OCI-M1 (cell line): Measurements from ENCODE around the gene SPG7.
"Not testable (repeated sequence)": the region's sequence is repeated elsewhere in the genome, so short reads cannot be mapped to it uniquely, and the experiment has no call there.

Experiments
- DNase-seq: peaks from one replicate; lab custom pipeline; 2025; lab: John Stamatoyannopoulos, UW

SPG7 gene

DNA sequence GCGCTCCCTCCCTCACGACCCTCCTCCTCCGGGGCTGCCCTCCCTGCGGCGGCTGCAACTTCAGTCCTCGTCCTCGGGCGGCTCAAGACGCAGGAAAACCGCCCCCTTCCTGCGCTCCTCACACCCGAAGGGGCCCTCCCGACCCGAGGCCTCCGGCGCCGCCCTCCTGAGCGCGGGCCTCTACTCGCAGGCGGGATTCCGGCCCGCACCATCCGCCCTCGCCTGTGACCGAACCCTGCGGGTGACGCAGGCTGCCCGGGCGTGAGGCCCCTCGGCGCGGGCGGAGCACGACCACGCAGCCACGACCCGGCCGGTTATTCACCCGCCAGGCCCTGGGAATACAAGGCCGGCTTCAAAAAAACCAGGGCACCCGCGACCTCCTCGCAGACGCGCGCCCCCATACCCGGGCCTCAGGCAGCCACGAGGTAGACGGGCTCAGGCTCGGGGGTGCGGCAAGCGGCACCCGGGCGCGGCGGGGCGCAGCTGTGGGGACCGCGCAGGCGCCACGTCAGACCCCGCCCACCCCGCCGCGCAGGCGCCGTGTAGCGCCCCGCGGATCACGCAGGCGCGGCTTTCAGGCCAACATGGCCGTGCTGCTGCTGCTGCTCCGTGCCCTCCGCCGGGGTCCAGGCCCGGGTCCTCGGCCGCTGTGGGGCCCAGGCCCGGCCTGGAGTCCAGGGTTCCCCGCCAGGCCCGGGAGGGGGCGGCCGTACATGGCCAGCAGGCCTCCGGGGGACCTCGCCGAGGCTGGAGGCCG lies at the start of gene SPG7:
SPG7 (plus strand) TSS at position 570 of the 757 bp plus-strand sequence; CDS start at position 585, 15 bp downstream.
- peak; percentile 95 for DNase-seq

GRCh38 chr16:89458551-89458950 lies 49.7 kb upstream of the SPG7 start:
- DNase-seq, result no peak

DNA sequence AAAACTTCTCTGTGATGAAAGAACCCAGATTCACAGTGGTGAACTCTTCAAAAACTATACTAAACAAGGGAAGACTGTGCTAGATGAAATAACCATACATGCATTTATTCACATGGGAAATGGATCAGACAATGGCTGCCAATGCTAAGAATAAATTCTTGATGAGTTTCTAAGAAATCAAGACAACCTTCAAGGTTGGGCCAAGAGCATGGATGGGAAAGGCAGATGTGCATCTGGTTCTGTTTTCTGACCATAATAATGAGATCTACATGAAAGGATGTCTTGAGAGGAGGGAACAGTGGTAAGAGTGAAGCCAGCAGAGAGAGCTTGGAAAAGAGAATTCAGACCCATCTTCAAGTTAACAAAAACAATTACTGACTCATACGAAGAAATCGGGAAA lies 49.2 kb upstream of the SPG7 start:
- no peak for DNase-seq

DNA sequence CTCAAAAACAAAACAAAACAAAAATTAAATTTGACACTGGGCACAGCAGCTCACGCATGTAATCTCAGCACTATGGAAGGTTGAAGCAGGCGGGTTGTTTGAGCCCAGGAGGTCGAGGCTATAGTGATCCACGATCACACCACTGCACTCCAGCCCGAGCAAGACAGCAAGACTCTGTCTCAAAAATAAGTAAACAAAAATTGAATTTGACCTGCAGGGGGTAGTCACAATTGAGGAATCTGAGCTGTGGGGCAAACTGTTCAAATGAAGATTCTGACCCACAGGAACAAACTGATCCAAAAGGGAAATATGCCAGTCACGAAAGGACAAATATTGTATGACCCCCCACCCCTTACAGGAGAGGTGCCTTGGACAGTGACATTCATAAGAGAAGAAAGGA lies 47.6 kb upstream of the SPG7 start:
- DNase-seq, result no peak

DNA sequence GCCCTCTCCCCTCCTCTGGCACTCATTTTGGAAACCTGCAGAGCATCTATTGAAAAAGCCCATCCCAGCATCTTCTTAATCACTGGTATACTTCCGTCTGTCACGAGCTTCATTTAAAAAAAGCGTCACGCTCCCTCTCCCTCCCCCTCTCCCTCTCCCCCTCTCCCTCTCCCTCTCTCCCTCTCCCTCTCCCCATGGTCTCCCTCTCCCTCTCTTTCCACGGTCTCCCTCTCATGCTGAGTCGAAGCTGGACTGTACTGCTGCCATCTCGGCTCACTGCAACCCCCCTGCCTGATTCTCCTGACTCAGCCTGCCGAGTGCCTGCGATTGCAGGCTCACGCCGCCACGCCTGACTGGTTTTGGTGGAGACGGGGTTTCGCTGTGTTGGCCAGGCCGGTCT lies 46.3 kb upstream of the SPG7 start:
- not testable (repeated sequence) for DNase-seq

GRCh38 chr16:89462639-89463038 lies 45.6 kb upstream of the SPG7 start:
- DNase-seq, result not testable (repeated sequence)

GRCh38 chr16:89463312-89463711 lies 44.9 kb upstream of the SPG7 start:
- DNase-seq, result not testable (repeated sequence)

DNA sequence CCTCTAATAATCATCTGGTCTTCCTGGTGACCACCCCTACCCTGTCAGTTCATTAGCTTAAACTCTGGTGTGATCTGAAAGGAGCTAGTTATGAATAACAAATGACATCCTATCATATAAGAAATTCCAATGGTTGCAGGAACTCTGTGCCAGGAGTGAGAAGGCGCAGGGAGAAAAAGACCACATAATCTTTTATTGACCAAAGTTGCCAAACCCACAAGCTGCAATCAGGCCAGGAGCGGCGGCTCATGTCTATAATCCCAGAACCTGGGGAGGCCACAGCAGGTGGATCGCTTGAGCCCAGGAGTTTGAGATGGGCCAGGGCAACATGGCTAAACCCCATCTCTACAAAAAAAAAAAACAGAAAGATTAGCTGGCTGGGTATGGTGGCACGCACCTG lies 41.3 kb upstream of the SPG7 start:
- DNase-seq, result no peak

GRCh38 chr16:89467382-89467781 lies 40.8 kb upstream of the SPG7 start:
- no peak for DNase-seq

DNA sequence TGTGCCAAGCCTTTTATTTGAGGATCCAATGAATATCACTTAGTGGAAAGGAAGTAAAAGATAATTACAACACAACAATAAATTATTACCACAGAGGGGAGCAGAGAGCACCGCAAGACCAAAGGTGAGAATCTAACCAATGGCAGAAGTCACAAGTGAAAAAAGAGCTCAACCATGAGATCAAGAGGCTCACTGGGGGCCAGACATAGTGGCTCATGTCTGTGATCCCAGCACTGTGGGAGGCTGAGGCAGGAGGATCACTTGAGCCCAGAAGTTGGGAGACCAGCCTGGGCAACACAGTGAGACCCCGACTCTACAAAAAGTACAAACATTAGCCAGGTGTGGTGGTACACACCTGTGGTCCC lies 35.5 kb upstream of the SPG7 start:
- DNase-seq, result no peak

GRCh38 chr16:89473136-89473712 lies 35.0 kb upstream of the SPG7 start:
- DNase-seq, result no peak

GRCh38 chr16:89473791-89474414 lies 34.3 kb upstream of the SPG7 start:
- peak; percentile 46 for DNase-seq

DNA sequence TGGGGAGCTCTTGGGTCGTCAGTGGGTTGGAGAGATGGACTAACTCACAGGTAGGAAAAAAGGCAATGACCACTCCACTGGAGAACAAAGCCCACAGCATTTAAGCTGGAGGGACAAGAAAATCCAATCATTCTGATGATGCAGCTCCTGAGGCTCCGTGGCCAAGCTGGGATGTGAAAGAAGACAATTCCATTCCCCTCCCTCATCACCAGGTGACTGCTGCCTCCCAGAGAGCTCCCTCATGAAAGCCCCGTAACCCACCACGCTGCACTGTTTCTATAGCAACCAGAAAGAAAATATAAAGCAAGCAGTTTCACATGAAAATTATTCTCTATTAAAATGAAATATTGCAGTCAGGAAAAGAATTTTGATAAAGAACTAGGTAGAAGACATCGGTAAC lies 33.1 kb upstream of the SPG7 start:
- DNase-seq, result no peak

GRCh38 chr16:89476379-89476778 lies 31.8 kb upstream of the SPG7 start:
- DNase-seq, result no peak

- peak; percentile 49 for DNase-seq
These were observed 31.4 kb upstream of the SPG7 start for GRCh38 chr16:89476811-89477261.

DNA sequence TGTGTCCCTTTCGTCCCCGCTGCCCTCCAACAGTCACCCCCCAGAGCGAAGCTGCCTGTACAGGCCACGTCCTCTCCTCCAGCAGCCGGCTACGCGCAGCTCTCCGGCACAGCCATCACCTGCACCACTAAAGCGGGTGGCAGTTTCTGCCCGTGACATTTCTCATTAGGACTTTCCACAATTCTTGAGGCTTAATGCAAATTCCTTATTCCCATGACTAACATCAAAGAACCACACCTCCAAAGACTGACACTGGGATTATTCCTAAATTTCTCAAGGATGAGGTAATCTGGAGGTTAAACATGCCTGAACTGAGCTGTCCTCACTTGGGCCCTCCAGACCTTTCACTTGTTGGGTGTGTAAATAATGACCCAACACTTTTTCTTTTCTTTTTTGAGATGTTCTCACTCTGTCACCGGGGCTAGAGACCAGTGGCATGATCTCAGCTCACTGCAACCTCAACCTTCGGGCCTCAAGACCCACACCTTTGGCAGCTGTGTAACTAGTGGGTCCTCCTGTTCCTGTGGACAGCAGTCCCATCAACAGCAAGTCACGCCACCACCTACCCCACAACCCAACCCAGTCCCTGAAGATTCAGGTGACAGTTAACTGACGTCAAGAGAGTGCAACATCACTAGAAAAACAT lies 29.5 kb upstream of the SPG7 start:
- no peak for DNase-seq

DNA sequence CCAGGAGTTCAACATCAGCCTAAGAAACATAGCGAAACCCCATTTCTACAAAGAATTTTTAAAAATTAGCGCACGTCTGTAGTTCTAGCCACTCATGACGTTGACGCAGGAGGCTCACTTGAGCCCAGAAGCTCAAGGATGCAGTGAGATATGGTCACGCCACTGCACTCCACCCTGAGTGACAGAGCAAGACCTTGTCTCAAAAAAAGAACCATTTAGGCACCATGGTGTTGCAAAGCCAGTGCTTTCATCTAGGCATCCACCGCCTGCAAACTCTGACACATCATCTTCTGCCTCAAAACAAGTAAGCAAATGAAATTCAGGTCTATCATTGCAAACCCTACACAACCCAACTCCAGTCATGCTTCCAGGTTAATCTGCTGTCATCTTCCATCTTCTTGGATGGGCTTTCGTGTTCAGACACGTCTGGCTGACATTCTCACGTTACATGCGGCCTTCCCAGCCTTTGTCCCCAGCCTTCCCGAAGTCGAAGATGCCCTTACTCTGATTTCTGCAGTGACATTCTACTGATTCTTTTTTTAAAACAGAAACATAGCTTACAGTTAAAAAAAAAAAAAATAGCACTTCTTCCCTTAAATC lies 26.7 kb upstream of the SPG7 start:
- DNase-seq, result no peak

DNA sequence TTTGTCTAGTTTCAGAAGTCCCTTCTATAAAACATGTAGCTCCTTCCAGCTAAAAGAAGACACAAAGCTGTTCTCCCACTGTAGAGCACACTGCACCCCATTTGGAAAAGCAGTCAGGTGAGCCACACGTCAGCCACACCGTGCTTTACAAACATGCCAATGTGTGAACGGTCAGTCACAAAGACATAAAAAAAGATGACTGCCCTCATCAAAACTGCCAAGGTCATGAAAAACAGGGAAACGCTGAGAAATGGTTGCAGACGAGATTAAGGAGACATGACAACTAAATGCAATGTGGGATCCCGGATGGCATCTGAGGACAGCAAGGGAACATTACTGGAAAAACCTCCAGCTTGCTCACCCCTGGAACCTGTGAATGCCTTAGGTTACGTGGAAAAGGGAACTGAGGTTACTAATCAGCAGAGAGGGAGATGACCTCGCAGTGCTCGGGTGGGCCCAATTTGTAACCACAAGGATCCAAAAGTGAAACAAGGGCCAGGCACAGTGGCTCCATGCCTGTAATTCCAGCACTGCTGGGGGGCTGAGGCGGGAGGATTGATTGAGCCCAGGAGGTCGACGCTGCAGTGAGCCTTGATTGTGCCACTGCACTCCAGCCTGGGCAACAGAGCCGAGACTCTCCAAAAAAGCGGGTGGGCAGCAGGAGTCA lies 25.9 kb upstream of the SPG7 start:
- DNase-seq, result peak; percentile 75

DNA sequence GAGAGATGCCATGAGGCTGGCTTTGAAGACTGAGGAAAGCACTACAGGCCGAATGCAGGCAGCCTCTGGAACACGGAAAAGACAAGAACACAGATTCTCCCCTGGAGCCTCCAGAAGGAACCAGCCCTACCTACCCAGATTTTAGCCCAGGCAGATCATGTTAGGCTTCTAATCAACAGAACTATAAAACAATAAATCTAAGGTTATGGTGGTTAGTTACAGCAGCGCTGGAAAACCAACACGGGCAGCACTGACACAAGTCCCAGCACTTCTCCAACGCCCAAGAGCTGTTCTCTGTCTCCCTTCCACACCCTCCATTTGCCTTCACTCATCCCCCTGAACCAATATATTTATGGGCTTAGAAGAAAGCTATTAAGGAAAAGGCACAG lies 25.4 kb upstream of the SPG7 start:
- no peak for DNase-seq

DNA sequence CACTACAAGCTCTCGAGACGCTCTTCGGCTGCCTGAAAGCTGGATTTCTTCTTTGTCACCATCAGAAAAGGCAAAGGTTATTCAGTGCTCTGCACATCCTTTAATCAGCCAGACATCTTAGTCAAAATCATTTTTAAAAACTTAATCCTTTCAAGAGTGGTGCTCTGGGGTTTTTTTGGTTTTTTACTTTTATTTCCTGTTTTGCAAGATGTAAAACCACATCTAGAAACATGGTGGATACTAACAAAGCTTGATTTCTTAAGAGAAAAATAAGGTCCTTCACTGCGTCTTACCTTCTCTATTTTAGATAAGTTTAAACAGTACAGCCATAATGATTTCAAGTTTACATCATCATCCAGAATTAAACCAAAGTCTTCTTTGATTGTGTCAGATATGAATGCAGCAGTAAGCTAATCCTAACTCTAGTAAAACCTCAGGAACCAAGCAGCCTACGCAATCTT lies 24.1 kb upstream of the SPG7 start:
- no peak for DNase-seq

GRCh38 chr16:89484923-89485679 lies 23.1 kb upstream of the SPG7 start:
- DNase-seq, result no peak
